Stimulated activated CD4-positive, alpha-beta T cell treated with anti-CD3 and anti-CD28 coated beads, Interleukin-2, amount 100 ng/mL, for 4 hours (primary cell): ENCODE measurements around the gene NACAD.
"Not testable (repeated sequence)": the region's sequence is repeated elsewhere in the genome, so short reads cannot be mapped to it uniquely, and the experiment has no call there.

Experiments
- DNase-seq: peaks from one replicate; pipeline ENCODE4 v3.0.0-alpha.2; 2020; ENCODE audit warnings: low read depth

Gene NACAD

DNA sequence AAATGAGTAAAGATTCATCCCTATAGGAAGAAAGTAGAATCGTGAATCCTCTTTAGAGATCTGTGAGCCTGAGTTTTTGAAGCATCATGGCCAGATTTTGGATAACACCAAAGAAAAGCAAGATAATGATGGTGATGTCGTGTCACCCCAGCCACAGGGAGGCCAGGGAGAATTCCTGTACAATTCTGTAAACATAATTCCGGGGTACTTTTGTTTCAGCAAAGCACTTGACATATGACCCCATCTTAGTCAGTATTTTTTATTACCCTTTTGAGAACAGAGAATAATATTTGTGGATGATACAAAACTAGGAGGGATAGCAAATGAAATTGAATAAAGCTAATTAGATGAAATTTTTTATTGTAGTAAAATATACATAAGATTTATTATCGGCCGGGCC, 33.8 kb downstream of the NACAD start:
- DNase-seq, result no peak

DNA sequence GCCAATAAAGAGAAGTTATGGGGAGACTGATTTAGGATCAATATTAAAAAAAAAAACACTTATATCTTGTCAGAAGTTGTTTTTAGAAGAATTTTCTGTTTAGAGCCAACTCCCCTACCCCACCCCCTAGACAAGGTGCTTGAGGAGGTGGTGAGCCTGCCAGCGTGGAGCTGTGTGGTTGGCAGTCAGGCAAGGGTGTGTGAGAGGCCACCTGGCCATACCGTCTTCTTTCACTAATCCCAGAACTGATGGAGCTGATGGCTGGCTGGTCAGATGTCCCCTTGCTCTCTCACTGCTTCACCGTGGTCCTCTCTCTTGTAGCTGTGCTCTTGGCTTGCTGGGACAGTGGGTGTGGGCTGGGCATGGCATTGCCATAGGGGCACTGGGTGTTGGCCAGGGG, 34.3 kb downstream of the NACAD start:
- no peak for DNase-seq

DNA sequence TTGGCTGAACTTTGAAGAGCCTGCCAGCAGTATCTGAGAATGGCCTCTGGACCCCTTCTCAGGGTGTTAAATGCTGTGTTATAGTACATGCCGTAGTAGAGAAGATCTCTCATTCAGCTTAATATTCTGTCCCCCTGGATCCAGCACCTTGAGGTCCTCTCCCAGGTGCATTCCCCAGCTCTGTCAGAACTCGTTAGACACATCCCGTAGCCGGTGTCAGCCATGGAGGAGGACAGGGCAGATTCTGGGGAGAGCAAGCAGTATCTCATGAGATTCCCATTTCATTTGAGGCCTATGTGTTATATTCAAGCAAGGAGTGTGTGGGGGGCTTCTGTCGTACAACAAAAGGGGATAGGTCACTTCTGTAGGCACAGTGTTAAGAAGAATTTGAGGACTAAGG, 34.8 kb downstream of the NACAD start:
- DNase-seq, result no peak

DNA sequence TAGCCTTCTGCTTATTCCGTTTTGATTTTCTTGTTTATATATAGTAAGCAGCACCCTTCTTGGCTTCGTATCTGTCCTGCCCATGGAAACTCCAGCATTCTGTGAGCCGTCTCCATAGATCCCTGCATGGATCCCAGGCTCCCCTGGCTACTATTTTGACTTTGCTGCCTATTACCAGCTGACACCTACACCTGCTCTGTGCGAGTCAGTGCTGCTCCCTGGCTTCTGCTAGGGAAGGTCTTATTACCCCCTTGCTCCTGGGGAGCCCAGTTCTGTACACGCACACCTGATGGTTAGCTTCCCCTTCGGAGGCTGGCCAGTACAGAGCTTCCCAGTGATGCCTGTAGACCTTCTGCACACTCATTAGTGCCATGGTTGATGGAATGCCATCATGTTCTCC, 35.4 kb downstream of the NACAD start:
- no peak for DNase-seq

DNA sequence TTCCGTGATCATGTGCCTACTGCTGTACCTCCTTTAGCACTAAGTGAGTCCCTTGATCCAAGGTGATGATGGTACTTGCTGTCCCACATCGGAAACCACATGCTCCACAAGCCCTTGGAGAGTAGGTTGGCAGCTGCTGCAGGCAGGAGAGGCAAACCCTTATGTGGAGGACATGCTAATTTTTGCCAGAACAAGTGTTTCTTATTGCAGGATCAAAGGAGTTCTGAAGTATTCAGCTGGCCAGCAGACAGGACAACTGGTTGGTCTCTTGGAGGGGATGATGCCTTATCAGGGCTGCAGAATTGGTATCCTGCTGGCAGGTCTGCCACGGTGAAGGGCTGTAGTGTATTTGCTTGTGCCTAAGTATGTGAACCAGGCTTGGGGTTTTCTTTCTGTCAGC, 36.8 kb downstream of the NACAD start:
- no peak for DNase-seq

DNA sequence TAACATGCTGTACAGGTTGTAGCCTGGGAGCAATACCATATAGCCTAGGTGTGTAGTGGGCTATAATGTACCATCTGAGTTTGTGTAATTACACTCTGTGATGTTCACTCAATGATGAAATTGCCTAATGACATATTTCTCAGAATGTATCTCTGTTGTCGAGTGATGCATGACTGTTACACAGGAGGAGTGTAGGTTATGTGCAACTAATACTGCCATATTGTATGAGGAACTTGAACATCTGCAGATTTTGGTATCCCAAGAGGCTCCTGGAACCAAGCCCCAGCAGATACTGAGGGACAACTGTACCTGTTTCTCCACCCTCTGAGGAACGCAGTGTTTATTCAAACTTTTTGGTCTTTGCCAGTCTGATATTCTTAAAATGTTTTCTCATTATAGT, 38.6 kb downstream of the NACAD start:
- DNase-seq, result no peak

DNA sequence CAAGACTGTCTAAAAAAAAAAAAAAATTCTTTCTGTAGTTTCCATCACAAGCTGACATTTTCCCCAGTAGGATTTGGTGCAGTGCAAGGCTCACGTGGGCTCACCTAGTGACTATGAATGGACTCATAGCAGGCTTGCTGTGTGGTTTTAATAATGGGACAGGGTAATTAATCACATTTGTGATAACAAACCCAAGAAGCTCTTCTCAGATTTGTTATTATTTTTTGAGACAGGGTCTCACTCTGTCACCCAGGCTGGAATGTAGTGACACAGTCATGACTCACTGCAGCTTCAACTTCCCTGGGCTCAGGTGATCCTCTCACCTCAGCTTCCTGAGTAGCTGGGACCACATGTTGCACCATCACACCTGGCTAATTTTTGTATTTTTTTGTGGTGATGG, 40.0 kb downstream of the NACAD start:
- no peak for DNase-seq

DNA sequence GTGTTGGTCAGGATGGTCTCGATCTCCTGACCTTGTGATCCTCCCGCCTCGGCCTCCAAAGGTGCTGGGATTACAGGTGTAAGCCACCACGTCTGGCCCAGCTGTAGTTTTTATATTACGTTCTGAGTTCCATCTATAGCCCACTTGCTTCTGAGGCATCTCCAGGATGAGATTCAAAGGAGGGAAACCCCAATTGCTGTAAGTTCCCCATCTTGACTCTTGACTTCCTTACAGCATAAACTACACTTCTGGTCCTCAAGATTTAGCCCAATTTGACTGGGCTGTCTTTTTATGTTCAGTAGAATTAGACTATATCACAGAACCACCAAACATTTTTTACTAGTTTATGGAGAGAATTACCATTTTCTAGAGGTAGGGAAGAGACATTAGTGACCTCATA, 44.4 kb downstream of the NACAD start:
- no peak for DNase-seq

DNA sequence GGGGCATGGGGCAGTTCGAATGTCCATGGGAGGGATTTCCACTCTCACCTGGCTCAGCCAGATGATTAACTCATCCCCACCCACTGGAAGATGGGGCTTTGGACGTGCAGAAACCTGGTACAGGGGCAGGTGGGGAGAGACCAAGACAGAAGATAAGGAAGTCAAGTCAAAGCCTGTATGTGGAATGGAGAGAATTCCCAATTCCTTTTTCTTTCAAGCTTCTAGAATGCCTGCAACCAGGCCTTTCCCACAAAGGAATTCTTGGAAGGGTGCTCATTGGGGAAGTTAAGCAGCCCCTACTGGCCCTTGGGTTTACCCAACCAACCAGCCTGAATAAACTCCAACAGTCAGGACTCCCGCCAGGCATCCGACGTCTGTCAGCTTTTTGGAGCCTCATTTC, 49.7 kb downstream of the NACAD start:
- DNase-seq, result no peak

DNA sequence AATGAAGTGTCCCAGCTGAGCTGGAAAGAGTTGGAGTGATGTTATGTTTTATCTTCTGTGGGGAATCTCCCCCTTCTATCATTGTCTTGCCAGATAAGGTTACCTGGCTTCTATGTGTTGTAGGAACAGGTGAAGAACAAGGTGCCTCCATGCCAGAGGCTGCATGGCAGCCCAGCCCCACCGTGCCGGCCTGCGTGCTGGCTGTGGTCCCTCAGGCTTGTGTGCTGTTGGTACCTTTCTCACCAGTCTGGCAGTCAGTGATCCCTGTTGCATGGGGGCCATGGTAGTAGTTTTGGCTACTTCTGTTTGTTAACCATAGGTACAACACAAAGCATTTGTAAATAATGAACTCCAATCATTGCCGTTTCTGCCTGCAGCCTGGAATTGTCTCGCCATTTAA, 50.9 kb downstream of the NACAD start:
- DNase-seq, result no peak

DNA sequence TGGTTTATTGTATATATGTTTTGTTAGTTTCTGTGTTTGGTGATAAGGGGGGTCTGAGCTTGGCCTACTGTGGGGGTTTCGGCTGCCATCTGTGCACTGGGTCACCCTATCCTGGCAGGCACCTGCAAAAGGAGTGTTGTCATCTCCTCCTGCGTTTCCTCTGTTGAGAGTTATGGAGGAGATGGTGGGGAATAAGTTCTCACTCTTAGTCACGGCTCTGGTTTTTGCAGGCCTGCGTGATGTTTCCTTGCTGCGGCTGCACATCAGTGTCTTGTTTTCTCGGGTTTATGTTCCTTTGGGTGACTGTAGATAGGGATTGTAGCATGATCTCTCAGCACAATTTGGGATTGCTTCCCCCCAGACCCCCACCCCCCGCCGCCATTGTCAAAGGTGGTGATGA, 52.0 kb downstream of the NACAD start:
- no peak for DNase-seq

DNA sequence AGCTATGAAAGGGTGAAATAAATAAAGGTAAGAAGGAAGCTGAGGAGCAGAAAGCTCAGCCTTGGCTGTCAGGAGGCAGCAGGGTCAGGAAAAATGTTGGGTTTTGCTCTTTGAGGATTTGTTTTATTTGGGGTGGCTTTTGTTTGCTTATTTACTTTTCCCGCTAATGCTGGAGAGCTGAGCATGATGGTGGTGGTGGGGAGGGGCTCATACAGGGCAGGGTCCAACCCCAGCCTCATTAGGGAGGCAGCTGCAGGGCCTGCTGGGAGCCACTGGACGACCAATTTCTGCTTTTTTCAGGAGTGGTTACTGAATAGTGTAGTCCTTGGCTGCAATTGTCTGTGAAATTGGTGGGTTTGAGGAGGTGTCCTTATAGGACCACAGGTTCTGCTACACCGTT, 52.5 kb downstream of the NACAD start:
- DNase-seq, result no peak

DNA sequence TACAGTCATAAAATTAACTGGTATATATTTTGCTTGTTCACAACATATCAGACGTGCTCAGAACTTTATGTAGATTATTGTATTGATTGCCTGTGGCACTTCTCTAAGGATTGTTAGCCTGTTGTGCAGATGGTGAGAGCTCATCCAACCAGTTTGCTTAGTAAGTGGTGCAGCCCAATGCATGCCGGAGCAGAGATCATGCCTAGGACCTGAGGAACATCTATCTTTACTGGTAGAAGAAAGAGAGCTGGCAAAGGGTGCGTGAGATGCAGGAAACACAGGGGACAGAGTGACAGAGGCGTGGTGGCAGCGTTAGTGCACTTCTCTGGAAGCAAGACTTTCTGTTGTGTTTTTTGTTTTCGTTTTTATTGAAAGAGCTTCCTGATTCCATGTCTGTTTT, 52.9 kb downstream of the NACAD start:
- DNase-seq, result no peak

DNA sequence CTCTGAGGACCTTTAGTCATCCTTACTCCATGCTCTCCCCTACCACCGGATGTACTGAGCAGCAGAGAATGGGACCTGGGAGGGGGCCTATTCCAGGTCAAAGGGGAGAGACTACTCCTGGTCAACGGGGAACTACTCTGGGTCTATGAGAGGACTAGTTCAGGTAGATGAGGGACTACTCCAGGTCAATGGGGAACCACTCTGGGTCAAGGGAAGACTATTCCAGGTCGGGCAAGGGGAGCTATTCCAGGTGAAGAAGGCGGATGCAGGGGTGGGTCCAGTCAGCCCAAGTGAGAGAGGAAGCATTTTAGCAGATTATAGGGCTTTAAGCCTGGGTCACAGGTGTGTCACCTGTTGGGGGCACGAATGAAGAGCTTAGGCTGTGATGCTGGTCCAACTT, 53.4 kb downstream of the NACAD start:
- no peak for DNase-seq

DNA sequence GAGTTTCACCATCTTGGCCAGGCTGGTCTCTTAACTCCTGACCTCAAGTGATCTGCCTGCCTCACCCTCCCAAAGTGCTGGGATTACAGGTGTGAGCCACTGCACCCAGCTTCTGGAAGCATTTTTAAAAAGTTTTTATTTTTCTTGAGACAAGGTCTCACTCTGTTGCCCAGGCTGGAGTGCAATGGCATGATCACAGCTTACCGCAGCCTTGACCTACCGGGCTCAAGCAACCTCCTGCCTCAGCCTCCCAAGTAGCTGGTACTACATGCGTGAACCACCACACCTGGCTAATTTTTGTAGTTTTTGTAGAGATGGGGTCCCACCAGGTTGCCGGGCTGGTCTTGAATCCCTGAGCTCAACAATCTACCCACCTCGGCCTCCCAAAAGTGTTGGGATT, 54.1 kb downstream of the NACAD start:
- DNase-seq, result not testable (repeated sequence)

DNA sequence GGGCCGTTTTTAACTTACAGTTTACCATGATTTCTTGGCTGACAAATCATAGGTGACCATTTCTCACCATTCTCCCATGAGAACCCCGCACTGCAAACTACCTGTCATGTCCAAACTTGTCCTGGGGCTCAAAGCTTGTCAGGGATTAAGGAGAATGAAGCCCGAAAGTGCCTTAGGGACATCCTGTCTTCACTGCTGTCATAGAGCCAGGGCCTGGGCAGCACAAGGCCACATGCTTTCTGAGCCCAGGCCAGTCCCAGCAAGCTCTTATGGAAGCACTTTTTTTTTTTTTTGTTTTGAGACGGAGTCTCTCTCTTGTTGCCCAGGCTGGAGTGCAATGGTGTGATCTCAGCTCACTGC, 54.9 kb downstream of the NACAD start:
- no peak for DNase-seq

DNA sequence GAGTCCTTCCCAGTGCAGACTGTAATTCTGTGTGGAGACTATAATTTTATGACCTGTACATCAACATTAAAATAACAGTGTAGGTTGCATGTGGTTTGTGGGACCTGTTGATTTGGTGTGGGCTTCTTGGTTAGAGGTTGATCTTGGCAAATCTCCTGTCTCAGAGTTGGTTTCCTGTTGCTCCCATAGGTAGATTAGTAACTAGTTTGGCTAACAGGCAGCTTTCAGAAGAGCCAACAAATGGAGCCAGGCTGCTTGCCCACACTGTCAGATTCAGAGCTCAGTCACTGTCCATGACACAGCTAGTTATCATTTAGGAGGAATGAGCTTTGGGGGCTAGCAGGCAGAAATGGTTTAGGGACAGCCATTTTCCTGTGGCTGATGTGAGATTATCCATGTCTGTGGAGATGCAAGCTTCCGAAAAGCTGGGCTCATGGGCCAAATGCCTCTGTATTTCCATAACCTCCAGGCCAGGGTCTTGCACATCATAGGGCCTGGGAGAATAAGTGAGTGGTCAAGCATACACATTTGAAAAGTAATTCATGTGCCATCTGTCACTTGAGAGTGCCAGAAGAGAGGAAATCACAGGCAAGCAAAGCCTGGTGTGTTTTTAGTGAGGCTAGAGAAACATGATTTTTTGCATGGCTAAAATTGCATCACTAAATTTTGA, 55.4 kb downstream of the NACAD start:
- no peak for DNase-seq

DNA sequence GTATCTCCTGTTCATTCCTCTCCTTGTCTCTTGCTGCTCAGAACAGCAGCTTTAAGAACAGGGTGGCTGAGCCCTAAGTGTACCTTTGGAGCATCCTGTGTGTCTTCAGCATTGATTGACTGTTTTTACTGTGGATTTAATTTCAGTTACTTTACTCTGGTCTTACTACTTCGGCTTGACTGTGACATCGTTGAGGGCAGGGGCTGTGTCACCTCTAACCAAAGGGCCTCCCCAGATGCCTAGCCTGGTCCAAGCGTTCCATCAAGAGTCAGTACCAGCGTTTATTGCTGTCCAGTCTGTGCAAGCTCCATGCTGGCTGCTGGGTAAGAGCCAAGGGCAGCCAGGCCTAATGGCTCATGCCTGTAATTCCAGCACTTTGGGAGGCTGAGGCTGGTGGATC, 56.3 kb downstream of the NACAD start:
- no peak for DNase-seq

DNA sequence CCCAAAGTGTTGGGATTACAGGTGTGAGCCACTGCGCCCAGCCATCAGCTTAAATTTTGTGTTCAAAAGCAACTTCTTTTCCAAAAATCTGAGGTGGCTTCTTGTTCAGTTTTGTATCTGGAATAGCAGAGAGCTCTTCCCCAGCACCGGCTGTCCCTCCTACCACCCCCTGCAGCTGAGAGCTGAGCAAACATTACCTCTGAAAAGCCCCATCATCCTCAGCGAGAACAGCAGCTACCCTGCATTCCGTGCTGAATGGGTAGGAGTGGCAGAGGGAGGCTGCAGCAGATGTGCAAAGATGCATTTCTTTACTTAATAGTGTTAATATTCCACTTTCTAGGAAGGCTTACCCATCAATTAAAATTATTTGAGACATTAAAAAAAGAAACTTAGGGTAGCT, 56.9 kb downstream of the NACAD start:
- no peak for DNase-seq
